GM12873 (cell line): Measurements from ENCODE around the gene PPP2R3C.

Experiments used
- CTCF ChIP-seq: IDR thresholded peaks from 2 replicates; pipeline ENCODE4 v1.5.1; 2012; ENCODE audit warnings: low read depth, mild to moderate bottlenecking, moderate library complexity, low read length, control low read depth; ENCODE audit not compliant: insufficient read depth; ENCODE audit errors: missing control alignments

PPP2R3C gene

GRCh38 chr14:35158491-35158890 lies 36.7 kb upstream of the PPP2R3C start:
- TF ChIP-seq CTCF: no peak

- no peak for TF ChIP-seq CTCF
These were observed 34.2 kb upstream of the PPP2R3C start for GRCh38 chr14:35155962-35156361.

- TF ChIP-seq CTCF: no peak
These were observed 32.2 kb upstream of the PPP2R3C start for GRCh38 chr14:35154016-35154415.

GRCh38 chr14:35149239-35149638 lies 27.4 kb upstream of the PPP2R3C start:
- no peak for TF ChIP-seq CTCF

GRCh38 chr14:35147711-35148110 lies 25.9 kb upstream of the PPP2R3C start:
- no peak for TF ChIP-seq CTCF

GRCh38 chr14:35147186-35147585 lies 25.4 kb upstream of the PPP2R3C start:
- no peak for TF ChIP-seq CTCF

- TF ChIP-seq CTCF: no peak
These were observed 24.9 kb upstream of the PPP2R3C start for GRCh38 chr14:35146711-35147149.
